Measurements from ENCODE around the gene CCNL1.

GRCh38 chr3:157135671-157136396 lies 24.1 kb downstream of the CCNL1 start:
- peak; percentile 42 for TF ChIP-seq CTCF (IDR thresholded peaks at IDR 0.05; ENCODE audit: poor library complexity)
- TF ChIP-seq EZH2 (IDR thresholded peaks at IDR 0.05; ENCODE audit: borderline replicate concordance): no peak

Data from hepatocyte (in vitro differentiated cells).